GM23248 (cell line): Measurements from ENCODE around the gene ACIN1. TPM values are rescaled to one million over a fixed set of nuclear protein-coding genes. Genes with fewer than 3 reads are reported as not detected.
A peak's percentile ranks its signal among the peaks of the same experiment; 100 is the strongest.

ENCODE experiments used
- DNase-seq: peaks from one replicate; pipeline ENCODE4 v3.0.0-alpha.2; 2015
- H2AFZ ChIP-seq: fragments of 200-600 bp; sonication (generic); 2 replicates; pipeline ENCODE4 v1.6.1; 2016; ENCODE audit warnings: antibody characterized with exemption
- H3F3A ChIP-seq: fragments of 200-600 bp; sonication (generic); 2 replicates; pipeline ENCODE4 v1.6.1; 2016; ENCODE audit warnings: mild to moderate bottlenecking, antibody characterized with exemption, mixed run types; ENCODE audit not compliant: insufficient read depth
- H3K27ac ChIP-seq: fragments of 200-600 bp; sonication (generic); 2 replicates; pipeline ENCODE4 v1.5.1; 2016; ENCODE audit warnings: mild to moderate bottlenecking
- H3K27me3 ChIP-seq: fragments of 200-600 bp; sonication (generic); replicated peaks from 2 replicates; pipeline ENCODE4 v1.6.1; 2016; ENCODE audit warnings: mild to moderate bottlenecking; ENCODE audit not compliant: insufficient read depth
- H3K36me3 ChIP-seq: fragments of 200-600 bp; sonication (generic); 2 replicates; pipeline ENCODE4 v1.6.1; 2016; ENCODE audit warnings: low read depth, mild to moderate bottlenecking
- H3K4me1 ChIP-seq: fragments of 200-600 bp; sonication (generic); 2 replicates; pipeline ENCODE4 v1.6.1; 2016; ENCODE audit warnings: mild to moderate bottlenecking; ENCODE audit not compliant: insufficient read depth
- H3K4me2 ChIP-seq: fragments of 200-600 bp; sonication (generic); one replicate; pipeline ENCODE4 v1.6.1; 2016; ENCODE audit warnings: mild to moderate bottlenecking; ENCODE audit not compliant: unreplicated experiment
- H3K4me3 ChIP-seq: fragments of 200-600 bp; sonication (generic); 2 replicates; pipeline ENCODE4 v1.5.1; 2016; ENCODE audit warnings: mild to moderate bottlenecking
- H3K79me2 ChIP-seq: fragments of 200-600 bp; sonication (generic); 2 replicates; pipeline ENCODE4 v1.6.1; 2016; ENCODE audit warnings: mild to moderate bottlenecking; ENCODE audit not compliant: insufficient read depth
- H3K9ac ChIP-seq: fragments of 200-600 bp; sonication (generic); 2 replicates; pipeline ENCODE4 v1.6.1; 2016; ENCODE audit warnings: mild to moderate bottlenecking
- H3K9me2 ChIP-seq: fragments of 200-600 bp; sonication (generic); 2 replicates; pipeline ENCODE4 v1.6.1; 2016; ENCODE audit warnings: mixed run types, mild to moderate bottlenecking, moderate library complexity; ENCODE audit not compliant: insufficient read depth
- H3K9me3 ChIP-seq: fragments of 200-600 bp; sonication (generic); one replicate; pipeline ENCODE4 v1.6.1; 2017; ENCODE audit warnings: low read depth
- H4K20me1 ChIP-seq: fragments of 200-600 bp; sonication (generic); 2 replicates; pipeline ENCODE4 v1.6.0; 2016; ENCODE audit not compliant: insufficient read depth
- EZH2 ChIP-seq: fragments of 200-600 bp; sonication (generic); IDR thresholded peaks from 2 replicates; pipeline ENCODE4 v1.6.1; 2018; ENCODE audit warnings: antibody characterized with exemption, mild to moderate bottlenecking; ENCODE audit not compliant: insufficient read depth, poor library complexity, severe bottlenecking
- EZH2phosphoT487 ChIP-seq: fragments of 200-600 bp; sonication (generic); IDR thresholded peaks from 2 replicates; pipeline ENCODE4 v1.6.1; 2018; ENCODE audit warnings: antibody characterized with exemption, moderate library complexity, mild to moderate bottlenecking, low read depth; ENCODE audit not compliant: insufficient read depth
- WGBS, 2 experiments: methylation state at CpG; one replicate each; pipeline ENCODE4 v1.1.6; 2015 to 2017; ENCODE audit warnings: low lambda C conversion rate in 2 of 2, low coverage in 1 of 2; ENCODE audit errors: missing lambda C conversion rate in 2 of 2; 5-methylcytosine and 5-hydroxymethylcytosine counted together
- in situ Hi-C: fragments of 300-500 bp; cut with MboI; formaldehyde crosslinking; loops from 2 replicates; pipeline ENCODE4 v1.15.0; 2020
- polyA plus RNA-seq: library from polyadenylated mRNA; unstranded; fragments of >200 nt; fragmentation: Nextera tagmentation; extraction: Ambion mirVana; gene quantifications from 2 replicates; pipeline ENCODE4 v1.2.1, GENCODE V29; 2016
- total RNA-seq: library from RNA; depleted of rRNA; stranded (reverse); fragments of >200 nt; shearing (Covaris generic); gene quantifications from 2 replicates; pipeline ENCODE4 v1.2.3, GENCODE V29; 2014

The ACIN1 gene
- total and polyA plus RNA-seq, 2 experiments from 2014 or later: 35.5 to 63.7 TPM

GRCh38 chr14:23033801-23034497 is 61.0 kb downstream of the ACIN1 start:
- Histone ChIP-seq H3K36me3 (peaks cover 31% of the 10 kb centered on the region), H3K4me2 (peak overlapping the region; percentile 88), H3K9ac (peak overlapping the region; percentile 99), H3K27me3 (no peaks in the 10 kb centered on the region), H3K27ac (peak overlapping the region; percentile 95), H3K4me3 (peak overlapping the region; percentile 96), H3K9me2 (no peaks in the 10 kb centered on the region), H4K20me1 (no peaks in the 10 kb centered on the region), H3K79me2 (peaks cover 55% of the 10 kb centered on the region), H3K4me1 (peaks cover 15% of the 10 kb centered on the region), H3K9me3 (no peaks in the 10 kb centered on the region), H3F3A (peaks cover 6% of the 10 kb centered on the region), H2AFZ (peak overlapping the region; percentile 93)
- whole genome bisulfite sequencing, 2 experiments: 27 to 29% methylated on average over 16 to 17 of the region's 17 CpGs
- TF ChIP-seq EZH2 (no peak), EZH2phosphoT487 (no peak)
- DNase-seq: peak; percentile 51
- in situ Hi-C loops: no loop called here

DNA sequence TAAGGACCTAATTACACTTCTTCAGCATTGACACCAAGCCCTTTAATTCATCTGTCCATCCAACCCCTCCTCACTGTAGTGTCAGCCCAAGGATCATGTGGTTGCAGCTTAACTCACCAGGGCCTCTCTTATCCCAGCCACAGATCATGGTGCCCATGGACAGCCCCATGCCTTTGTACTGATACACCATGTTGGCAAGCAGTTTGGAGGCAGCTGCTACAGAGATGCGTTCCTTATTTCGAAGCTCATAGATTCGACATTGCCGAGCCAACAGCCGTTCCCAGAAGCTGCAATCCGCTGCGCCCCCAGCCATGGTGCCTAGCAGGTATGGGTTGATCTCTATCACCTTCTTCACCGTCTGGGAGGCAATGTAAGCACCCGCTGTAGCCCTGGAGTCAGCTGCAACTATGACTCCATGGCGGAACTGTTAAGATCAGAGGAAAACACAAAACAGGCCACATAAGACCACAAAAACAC is 61.6 kb downstream of the ACIN1 start:
- DNase-seq: no peak
- H3K27ac ChIP-seq: no peak overlapping the region
- peak overlapping the region; percentile 96 for H3K4me3 ChIP-seq
- peaks cover 11% of the 10 kb centered on the region for H3F3A ChIP-seq
- TF ChIP-seq EZH2phosphoT487: no peak
- TF ChIP-seq EZH2: no peak
- no peaks in the 10 kb centered on the region for H3K9me2 ChIP-seq
- in situ Hi-C loops: no loop called here
- H3K27me3 ChIP-seq: no peaks in the 10 kb centered on the region
- WGBS, 2 experiments: 87 to 88% methylated on average over 10 of the region's 10 CpGs
- H3K9ac ChIP-seq: peak overlapping the region; percentile 99; the same call in 1 of the 2 replicates
- H4K20me1 ChIP-seq: no peaks in the 10 kb centered on the region
- H2AFZ ChIP-seq: no peak overlapping the region
- H3K9me3 ChIP-seq: no peaks in the 10 kb centered on the region
- peaks cover 15% of the 10 kb centered on the region for H3K4me1 ChIP-seq
- peak overlapping the region; percentile 88 for H3K4me2 ChIP-seq
- H3K36me3 ChIP-seq: peaks cover 31% of the 10 kb centered on the region
- peaks cover 61% of the 10 kb centered on the region for H3K79me2 ChIP-seq

DNA sequence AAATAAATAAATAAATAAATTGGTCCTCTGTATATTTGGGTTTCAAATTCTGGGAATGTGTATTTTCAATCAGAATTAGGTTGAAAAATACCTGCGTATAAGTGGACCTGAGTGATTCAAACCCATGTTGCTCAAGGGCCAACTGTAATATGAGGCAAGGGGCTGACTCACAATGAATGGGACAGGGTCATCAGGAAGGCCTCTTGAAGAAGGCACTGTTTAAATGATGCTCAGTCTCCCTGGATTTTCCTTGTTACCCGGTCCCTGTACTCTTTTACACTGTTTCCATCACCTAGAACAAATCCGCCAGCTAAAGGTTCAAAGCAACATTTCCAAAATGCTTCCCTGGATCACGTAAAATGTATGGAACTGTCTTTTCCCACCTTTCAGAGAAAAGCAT is 64.0 kb downstream of the ACIN1 start:
- H3K27ac ChIP-seq: no peak overlapping the region
- no peaks in the 10 kb centered on the region for H4K20me1 ChIP-seq
- no peak for DNase-seq
- no peak for TF ChIP-seq EZH2phosphoT487
- no peak for TF ChIP-seq EZH2
- no peak overlapping the region for H3K9ac ChIP-seq
- H3K36me3 ChIP-seq: peaks cover 36% of the 10 kb centered on the region
- peaks cover 15% of the 10 kb centered on the region for H3K4me1 ChIP-seq
- 96 to 97% methylated on average over 4 of the region's 4 CpGs for WGBS, 2 experiments
- no peak overlapping the region for H2AFZ ChIP-seq
- H3K9me3 ChIP-seq: no peaks in the 10 kb centered on the region
- H3F3A ChIP-seq: peaks cover 13% of the 10 kb centered on the region
- no peak overlapping the region for H3K4me2 ChIP-seq
- H3K9me2 ChIP-seq: no peaks in the 10 kb centered on the region
- H3K27me3 ChIP-seq: no peaks in the 10 kb centered on the region
- H3K4me3 ChIP-seq: no peak overlapping the region
- in situ Hi-C loops: no loop called here
- peaks cover 64% of the 10 kb centered on the region for H3K79me2 ChIP-seq

DNA sequence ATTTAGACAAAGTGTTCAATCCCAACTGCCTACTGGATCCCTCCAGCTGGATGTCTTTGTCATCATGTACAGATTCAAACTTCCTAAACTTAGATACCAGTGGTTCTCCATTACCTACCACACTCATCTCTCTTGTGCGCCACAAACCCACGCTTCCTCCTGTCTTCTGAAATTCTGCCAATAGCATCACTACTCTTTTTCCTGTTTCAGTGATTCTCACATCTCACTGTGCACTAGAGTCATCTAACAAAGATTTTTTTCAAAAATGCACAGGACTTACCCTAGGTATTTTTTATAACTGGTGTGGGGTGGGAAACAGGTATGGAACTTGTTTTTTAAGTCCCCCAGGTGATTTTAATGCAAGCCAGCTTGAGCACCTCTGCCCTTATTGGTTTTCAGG is 66.1 kb downstream of the ACIN1 start:
- Histone ChIP-seq H3K27me3 (no peaks in the 10 kb centered on the region), H3K4me1 (peaks cover 10% of the 10 kb centered on the region), H3K36me3 (peaks cover 44% of the 10 kb centered on the region), H3K9ac (no peak overlapping the region), H2AFZ (no peak overlapping the region), H3K4me3 (no peak overlapping the region), H3K9me2 (no peaks in the 10 kb centered on the region), H3K4me2 (no peak overlapping the region), H3K27ac (no peak overlapping the region), H3K79me2 (peaks cover 55% of the 10 kb centered on the region), H3F3A (peaks cover 32% of the 10 kb centered on the region), H4K20me1 (no peaks in the 10 kb centered on the region), H3K9me3 (no peaks in the 10 kb centered on the region)
- 71 to 83% methylated on average over 2 of the region's 2 CpGs for WGBS, 2 experiments
- TF ChIP-seq EZH2 (no peak), EZH2phosphoT487 (no peak)
- DNase-seq: peak; percentile 39
- in situ Hi-C loops: no loop called here
